Astrocyte (in vitro differentiated cells and primary cell): ENCODE results near the gene EMC10. TPM values are rescaled to one million over a fixed set of nuclear protein-coding genes. Genes with fewer than 3 reads are reported as not detected.

Source experiments
- DNase-seq: peaks from one replicate; pipeline ENCODE4 v3.0.0-alpha.2; 2010; ENCODE audit warnings: low read depth
- FAIRE-seq: peaks from 2 replicates; lab custom pipeline; 2011; peaks lifted over from hg19 to GRCh38; lab: Jason Lieb, UNC
- H2AFZ ChIP-seq: 2 replicates; pipeline ENCODE4 v1.6.0; 2012; ENCODE audit warnings: low read depth, low read length, inconsistent platforms
- H3K27ac ChIP-seq: 2 replicates; pipeline ENCODE4 v1.5.1; 2011; ENCODE audit warnings: low read depth, low read length, inconsistent platforms
- H3K27me3 ChIP-seq: 2 replicates; pipeline ENCODE4 v1.6.0; 2011; ENCODE audit warnings: low read length, inconsistent platforms; ENCODE audit not compliant: insufficient read depth
- H3K36me3 ChIP-seq: 2 replicates; pipeline ENCODE4 v1.5.1; 2011; ENCODE audit warnings: low read length, inconsistent platforms; ENCODE audit not compliant: insufficient read depth
- H3K4me1 ChIP-seq: 2 replicates; pipeline ENCODE4 v1.5.1; 2011; ENCODE audit warnings: low read length, inconsistent platforms; ENCODE audit not compliant: insufficient read depth
- H3K4me2 ChIP-seq: 2 replicates; pipeline ENCODE4 v1.6.0; 2012; ENCODE audit warnings: low read length, inconsistent platforms
- H3K4me3 ChIP-seq: 2 replicates; pipeline ENCODE4 v1.5.1; 2011; ENCODE audit warnings: low read depth, mild to moderate bottlenecking, low read length, inconsistent platforms; ENCODE audit not compliant: insufficient read depth
- H3K79me2 ChIP-seq: 2 replicates; pipeline ENCODE4 v1.6.0; 2012; ENCODE audit warnings: mild to moderate bottlenecking, low read length, inconsistent platforms; ENCODE audit not compliant: insufficient read depth
- H3K9ac ChIP-seq: 2 replicates; pipeline ENCODE4 v1.6.0; 2012; ENCODE audit warnings: mild to moderate bottlenecking, low read length, inconsistent platforms
- H3K9me3 ChIP-seq: 2 replicates; pipeline ENCODE4 v1.5.1; 2012; ENCODE audit warnings: low read depth, mild to moderate bottlenecking, low read length, inconsistent platforms; ENCODE audit not compliant: insufficient read depth
- H4K20me1 ChIP-seq: 2 replicates; pipeline ENCODE4 v1.6.0; 2012; ENCODE audit warnings: low read length, inconsistent platforms; ENCODE audit not compliant: insufficient read depth
- H3K27ac Mint-ChIP-seq: one replicate; pipeline ENCODE4 v1.8.0; 2021; ENCODE audit warnings: mild to moderate bottlenecking, mixed read lengths; ENCODE audit not compliant: unreplicated experiment
- H3K27me3 Mint-ChIP-seq: one replicate; pipeline ENCODE4 v1.8.0; 2021; ENCODE audit warnings: low read depth, mixed read lengths; ENCODE audit not compliant: unreplicated experiment
- H3K36me3 Mint-ChIP-seq: one replicate; pipeline ENCODE4 v1.8.0; 2021; ENCODE audit warnings: low read depth, mixed read lengths; ENCODE audit not compliant: unreplicated experiment
- H3K4me1 Mint-ChIP-seq: one replicate; pipeline ENCODE4 v1.8.0; 2021; ENCODE audit warnings: low read depth, mixed read lengths; ENCODE audit not compliant: unreplicated experiment
- H3K4me3 Mint-ChIP-seq: one replicate; pipeline ENCODE4 v1.8.0; 2021; ENCODE audit warnings: mild to moderate bottlenecking, moderate library complexity, mixed read lengths; ENCODE audit not compliant: unreplicated experiment
- H3K9me3 Mint-ChIP-seq: one replicate; pipeline ENCODE4 v1.8.0; 2021; ENCODE audit warnings: mild to moderate bottlenecking, mixed read lengths; ENCODE audit not compliant: unreplicated experiment
- EZH2 ChIP-seq: IDR thresholded peaks from 2 replicates; pipeline ENCODE4 v1.6.1; 2012; ENCODE audit warnings: mild to moderate bottlenecking, low read length, inconsistent platforms; ENCODE audit not compliant: insufficient read depth
- total RNA-seq: library from RNA; stranded (reverse); gene quantifications from 2 replicates; pipeline ENCODE4 v1.2.1, GENCODE V29; 2021
- TF ChIP-seq, protein P1 (sequence below): IDR thresholded peaks from 2 replicates; pipeline ENCODE4 v1.5.1; 2011; ENCODE audit warnings: low read depth, mild to moderate bottlenecking, inconsistent platforms, low read length, moderate library complexity; ENCODE audit not compliant: insufficient read depth

EMC10 gene
- total RNA-seq, 1 donor from 2014 or later = not detected

DNA sequence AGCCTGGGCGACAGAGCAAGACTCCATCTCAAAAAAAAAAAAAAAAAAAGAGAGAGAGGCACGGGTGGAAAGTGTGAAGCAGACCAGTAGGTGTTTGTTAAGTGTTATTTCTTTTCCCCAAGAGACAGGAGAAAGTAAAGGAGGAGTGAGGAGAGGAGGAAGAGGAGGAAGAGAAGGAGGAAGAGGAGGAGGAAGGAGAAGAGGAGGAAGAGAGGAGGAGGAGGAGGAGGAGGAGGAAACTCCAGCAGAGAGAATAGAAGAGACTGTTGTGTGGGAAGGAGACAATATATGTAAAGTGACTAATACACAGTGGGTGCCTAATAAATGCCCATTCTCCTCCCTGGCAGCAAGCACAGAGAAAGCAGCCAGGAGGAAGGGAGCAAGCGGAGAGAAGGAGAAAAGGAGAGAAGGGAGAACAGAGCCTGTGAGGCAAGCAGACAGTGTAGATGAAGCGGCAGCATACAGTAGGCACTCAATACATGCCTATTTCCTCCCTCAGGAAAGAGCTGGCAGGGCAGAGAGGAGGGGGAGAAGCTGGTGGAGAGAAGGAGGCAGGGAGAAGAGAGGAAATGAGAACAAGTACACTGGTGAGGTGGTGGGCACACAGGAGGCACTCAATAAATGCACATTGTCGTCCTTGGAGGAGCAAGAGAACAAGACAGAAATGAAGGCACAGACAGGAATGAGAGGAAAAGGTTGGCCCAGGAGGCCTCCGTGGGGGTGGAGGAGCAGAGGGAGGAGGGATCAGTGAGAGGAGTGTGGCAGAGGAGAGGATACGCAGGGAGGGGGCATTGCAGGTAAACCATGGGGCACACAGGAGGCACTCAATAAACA is 18.1 kb downstream of the EMC10 start:
- Histone ChIP-seq H3K9ac (no peak overlapping the region), H3K27me3 (peaks cover 13% of the 10 kb centered on the region), H3K9me3 (no peaks in the 10 kb centered on the region), H3K4me2 (no peak overlapping the region), H4K20me1 (peaks cover 7% of the 10 kb centered on the region), H3K79me2 (no peaks in the 10 kb centered on the region), H3K27ac (no peak overlapping the region), H2AFZ (no peak overlapping the region), H3K36me3 (no peaks in the 10 kb centered on the region), H3K4me1 (no peaks in the 10 kb centered on the region), H3K4me3 (no peak overlapping the region)
- Mint-ChIP-seq H3K4me1 (no peaks in the 10 kb centered on the region), H3K4me3 (no peak overlapping the region), H3K27ac (no peak overlapping the region), H3K9me3 (peaks cover 27% of the 10 kb centered on the region), H3K27me3 (no peaks in the 10 kb centered on the region), H3K36me3 (no peaks in the 10 kb centered on the region)
- DNase-seq (no peak), FAIRE-seq (no peak)
- TF ChIP-seq, protein P1, sequence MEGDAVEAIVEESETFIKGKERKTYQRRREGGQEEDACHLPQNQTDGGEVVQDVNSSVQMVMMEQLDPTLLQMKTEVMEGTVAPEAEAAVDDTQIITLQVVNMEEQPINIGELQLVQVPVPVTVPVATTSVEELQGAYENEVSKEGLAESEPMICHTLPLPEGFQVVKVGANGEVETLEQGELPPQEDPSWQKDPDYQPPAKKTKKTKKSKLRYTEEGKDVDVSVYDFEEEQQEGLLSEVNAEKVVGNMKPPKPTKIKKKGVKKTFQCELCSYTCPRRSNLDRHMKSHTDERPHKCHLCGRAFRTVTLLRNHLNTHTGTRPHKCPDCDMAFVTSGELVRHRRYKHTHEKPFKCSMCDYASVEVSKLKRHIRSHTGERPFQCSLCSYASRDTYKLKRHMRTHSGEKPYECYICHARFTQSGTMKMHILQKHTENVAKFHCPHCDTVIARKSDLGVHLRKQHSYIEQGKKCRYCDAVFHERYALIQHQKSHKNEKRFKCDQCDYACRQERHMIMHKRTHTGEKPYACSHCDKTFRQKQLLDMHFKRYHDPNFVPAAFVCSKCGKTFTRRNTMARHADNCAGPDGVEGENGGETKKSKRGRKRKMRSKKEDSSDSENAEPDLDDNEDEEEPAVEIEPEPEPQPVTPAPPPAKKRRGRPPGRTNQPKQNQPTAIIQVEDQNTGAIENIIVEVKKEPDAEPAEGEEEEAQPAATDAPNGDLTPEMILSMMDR = no peak
- TF ChIP-seq EZH2 = no peak

- TF ChIP-seq, protein P1 = no peak
- TF ChIP-seq EZH2 = no peak
- FAIRE-seq (no peak), DNase-seq (no peak)
- H3K9ac ChIP-seq = no peak overlapping the region
- no peak overlapping the region for H2AFZ ChIP-seq
- Mint-ChIP-seq H3K4me3 (no peak overlapping the region), H3K4me1 (no peaks in the 10 kb centered on the region), H3K9me3 (peaks cover 27% of the 10 kb centered on the region), H3K27me3 (no peaks in the 10 kb centered on the region), H3K36me3 (no peaks in the 10 kb centered on the region), H3K27ac (no peak overlapping the region)
- no peak overlapping the region for H3K27ac ChIP-seq
- H4K20me1 ChIP-seq = peaks cover 7% of the 10 kb centered on the region
- H3K4me3 ChIP-seq = no peak overlapping the region
- H3K4me2 ChIP-seq = no peak overlapping the region
- no peaks in the 10 kb centered on the region for H3K79me2 ChIP-seq
- no peaks in the 10 kb centered on the region for H3K4me1 ChIP-seq
- H3K36me3 ChIP-seq = no peaks in the 10 kb centered on the region
- H3K27me3 ChIP-seq = peaks cover 14% of the 10 kb centered on the region
- no peaks in the 10 kb centered on the region for H3K9me3 ChIP-seq
Measured at GRCh38 chr19:50495020-50495531, 18.8 kb downstream of the EMC10 start.
